Umbilical cord (tissue), 2 donors: ENCODE measurements around the gene ZNF394. TPM values are rescaled to one million over a fixed set of nuclear protein-coding genes. Genes with fewer than 3 reads are reported as not detected.

Experiments
- DNase-seq: peaks from one replicate; pipeline ENCODE4 v3.0.0-alpha.2; 2015; ENCODE audit warnings: low spot score
- total RNA-seq: library from RNA; depleted of rRNA; stranded (reverse); fragments of >200 nt; gene quantifications from one replicate; pipeline ENCODE4 v1.2.3, GENCODE V29; 2014; ENCODE audit warnings: low replicate concordance; ENCODE audit not compliant: insufficient read depth

The ZNF394 gene
- total RNA-seq, 1 donor from 2014 or later, result 35.6 TPM

- no peak for DNase-seq
These were observed 50.8 kb downstream of the ZNF394 start for GRCh38 chr7:99449326-99449725.

GRCh38 chr7:99448855-99449254 is 51.2 kb downstream of the ZNF394 start:
- DNase-seq, result no peak

GRCh38 chr7:99447943-99448342 is 52.1 kb downstream of the ZNF394 start:
- DNase-seq, result no peak

GRCh38 chr7:99446096-99446495 is 54.0 kb downstream of the ZNF394 start:
- no peak for DNase-seq

Other genes with a start within 250 kb of the ZNF394 start
- not detected for gene MYH16, start 227.4 kb downstream of the ZNF394 start, total RNA-seq
- gene ARPC1A, start 174.4 kb downstream of the ZNF394 start, total RNA-seq, result 54.4 TPM
- 45.7 TPM for gene ARPC1B, start 125.6 kb downstream of the ZNF394 start, total RNA-seq
- 29.6 TPM for gene PDAP1, start 91.7 kb downstream of the ZNF394 start, total RNA-seq
- gene BUD31, start 91.3 kb downstream of the ZNF394 start, total RNA-seq, result 127 TPM
- gene PTCD1, start 61.5 kb downstream of the ZNF394 start, total RNA-seq, result 9.6 TPM
- 16.1 TPM for gene CPSF4, start 61.3 kb downstream of the ZNF394 start, total RNA-seq
- gene ATP5MF, start 34.1 kb downstream of the ZNF394 start, total RNA-seq, result 39.7 TPM
- 8.9 TPM for gene ZNF789, start 27.4 kb downstream of the ZNF394 start, total RNA-seq
- 14.4 TPM for gene ZKSCAN5, start 4.4 kb upstream of the ZNF394 start, total RNA-seq
- gene FAM200A, start 51.8 kb upstream of the ZNF394 start, total RNA-seq, result 8.4 TPM
- gene ZNF655, start 58.4 kb upstream of the ZNF394 start, total RNA-seq, result 86.2 TPM
- not detected for gene TMEM225B, start 98.0 kb upstream of the ZNF394 start, total RNA-seq
- 10.6 TPM for gene ZSCAN25, start 116.7 kb upstream of the ZNF394 start, total RNA-seq
- 25.8 TPM for gene CYP3A5, start 179.7 kb upstream of the ZNF394 start, total RNA-seq
- gene CYP3A7, start 234.9 kb upstream of the ZNF394 start, total RNA-seq, result 1.2 TPM